GM12891 (cell line): ENCODE results near the gene KCNE4.

ENCODE experiments used
- POLR2A ChIP-seq: IDR thresholded peaks from 2 replicates; pipeline ENCODE4 v1.6.1; 2011; ENCODE audit warnings: low read depth, low read length, control low read depth
- POLR2AphosphoS5 ChIP-seq: IDR thresholded peaks from 2 replicates; pipeline ENCODE4 v1.6.1; 2011; ENCODE audit warnings: low read depth, low read length, control low read depth
- POU2F2 ChIP-seq: IDR thresholded peaks from 2 replicates; pipeline ENCODE4 v1.6.1; 2011; ENCODE audit warnings: low read depth, mild to moderate bottlenecking, control low read depth, low read length, moderate library complexity
- SPI1 ChIP-seq: IDR thresholded peaks from 2 replicates; pipeline ENCODE4 v1.6.1; 2011; ENCODE audit warnings: low read depth, low read length, control low read depth
- TAF1 ChIP-seq: IDR thresholded peaks from 2 replicates; pipeline ENCODE4 v1.6.1; 2011; ENCODE audit warnings: low read depth, low read length, control low read depth

- TF ChIP-seq POLR2A (no peak), TAF1 (no peak), POLR2AphosphoS5 (no peak), SPI1 (no peak), POU2F2 (no peak)
Observed at GRCh38 chr2:223062396-223062795, 10.4 kb downstream of the KCNE4 start.
